Caco-2 (cell line): ENCODE results near the gene ULBP1. TPM values are rescaled to one million over a fixed set of nuclear protein-coding genes. Genes with fewer than 3 reads are reported as not detected.
"Not testable (repeated sequence)": the region's sequence is repeated elsewhere in the genome, so short reads cannot be mapped to it uniquely, and the experiment has no call there.

Experiments used
- BruUV-seq: library from RNA; stranded (reverse); fragments of 400-500 nt; replicated peaks from 2 replicates; lab custom pipeline; 2021; lab: Mats Ljungman, UMichigan
- CTCF ChIA-PET: fragments of 300-600 bp; sonication (Branson Sonifier 250); formaldehyde crosslinking; loops from one replicate; lab custom pipeline; 2022; ENCODE audit warnings: antibody characterized with exemption; lab: Charles Lee
- POLR2A ChIA-PET: fragments of 300-600 bp; sonication (Branson Sonifier 250); formaldehyde crosslinking; loops from one replicate; lab custom pipeline; 2022; ENCODE audit warnings: antibody characterized with exemption; lab: Charles Lee
- DNase-seq, 2 experiments: peaks; one replicate each; pipeline versions ENCODE4 v3.0.0 to v3.0.0-alpha.2; 2020 to 2022
- H3K27me3 ChIP-seq: replicated peaks from 2 replicates; pipeline ENCODE4 v1.6.0; 2011; ENCODE audit warnings: low read length; ENCODE audit not compliant: control insufficient read depth, insufficient read depth
- H3K36me3 ChIP-seq: 2 replicates; pipeline ENCODE4 v1.5.1; 2011; ENCODE audit warnings: low read length; ENCODE audit not compliant: control insufficient read depth, insufficient read depth
- H3K4me1 ChIP-seq: fragments of 250-450 bp; sonication (Bioruptor Pico); 2 replicates; pipeline ENCODE4 v1.5.1; 2020; ENCODE audit warnings: mild to moderate bottlenecking
- H3K4me3 ChIP-seq: 2 replicates; pipeline ENCODE4 v1.5.1; 2011; ENCODE audit warnings: low read depth, mild to moderate bottlenecking, control low read depth, low read length
- H3K9me3 ChIP-seq: fragments of 250-450 bp; sonication (Bioruptor Pico); 2 replicates; pipeline ENCODE4 v1.5.1; 2020; ENCODE audit warnings: mild to moderate bottlenecking, moderate library complexity
- H3K27ac Mint-ChIP-seq: one replicate; pipeline ENCODE4 v1.8.0; 2022; ENCODE audit warnings: mixed read lengths; ENCODE audit not compliant: unreplicated experiment
- H3K27me3 Mint-ChIP-seq: one replicate; pipeline ENCODE4 v1.8.0; 2022; ENCODE audit warnings: mixed read lengths; ENCODE audit not compliant: insufficient read depth, unreplicated experiment
- H3K36me3 Mint-ChIP-seq: one replicate; pipeline ENCODE4 v1.8.0; 2022; ENCODE audit warnings: mild to moderate bottlenecking, mixed read lengths; ENCODE audit not compliant: insufficient read depth, unreplicated experiment
- H3K4me1 Mint-ChIP-seq: one replicate; pipeline ENCODE4 v1.8.0; 2022; ENCODE audit warnings: low read depth, mixed read lengths; ENCODE audit not compliant: unreplicated experiment
- H3K4me3 Mint-ChIP-seq: one replicate; pipeline ENCODE4 v1.8.0; 2022; ENCODE audit warnings: mild to moderate bottlenecking, moderate library complexity, mixed read lengths; ENCODE audit not compliant: unreplicated experiment
- H3K9me3 Mint-ChIP-seq: one replicate; pipeline ENCODE4 v1.8.0; 2022; ENCODE audit warnings: mixed read lengths; ENCODE audit not compliant: unreplicated experiment
- intact Hi-C: fragments of 100-400 bp; cut with micrococcal nuclease; formaldehyde crosslinking; loops from one replicate; pipeline ENCODE4 v1.10.0; 2022; ENCODE audit not compliant: unreplicated experiment
- total RNA-seq: library from RNA; stranded (reverse); gene quantifications from 2 replicates; pipeline ENCODE4 v1.2.3, GENCODE V29; 2022
- TF ChIP-seq, protein P1 (sequence below), 2 experiments: fragments of 200-600 bp in 1 of 2; IDR thresholded peaks; 1 replicate in 1 of 2; 2 replicates in 1 of 2; pipeline versions ENCODE4 v1.5.1 to v1.8.0; 2011 to 2022; ENCODE audit warnings: antibody characterized with exemption in 1 of 2, control low read depth in 1 of 2, inconsistent platforms in 1 of 2, low read depth in 1 of 2, low read length in 1 of 2, mild to moderate bottlenecking in 1 of 2, moderate library complexity in 1 of 2; ENCODE audit not compliant: insufficient read depth in 1 of 2, severe bottlenecking in 1 of 2, unreplicated experiment in 1 of 2

The ULBP1 gene
- total RNA-seq, 1 experiment from 2014 or later, result 7.7 TPM

DNA sequence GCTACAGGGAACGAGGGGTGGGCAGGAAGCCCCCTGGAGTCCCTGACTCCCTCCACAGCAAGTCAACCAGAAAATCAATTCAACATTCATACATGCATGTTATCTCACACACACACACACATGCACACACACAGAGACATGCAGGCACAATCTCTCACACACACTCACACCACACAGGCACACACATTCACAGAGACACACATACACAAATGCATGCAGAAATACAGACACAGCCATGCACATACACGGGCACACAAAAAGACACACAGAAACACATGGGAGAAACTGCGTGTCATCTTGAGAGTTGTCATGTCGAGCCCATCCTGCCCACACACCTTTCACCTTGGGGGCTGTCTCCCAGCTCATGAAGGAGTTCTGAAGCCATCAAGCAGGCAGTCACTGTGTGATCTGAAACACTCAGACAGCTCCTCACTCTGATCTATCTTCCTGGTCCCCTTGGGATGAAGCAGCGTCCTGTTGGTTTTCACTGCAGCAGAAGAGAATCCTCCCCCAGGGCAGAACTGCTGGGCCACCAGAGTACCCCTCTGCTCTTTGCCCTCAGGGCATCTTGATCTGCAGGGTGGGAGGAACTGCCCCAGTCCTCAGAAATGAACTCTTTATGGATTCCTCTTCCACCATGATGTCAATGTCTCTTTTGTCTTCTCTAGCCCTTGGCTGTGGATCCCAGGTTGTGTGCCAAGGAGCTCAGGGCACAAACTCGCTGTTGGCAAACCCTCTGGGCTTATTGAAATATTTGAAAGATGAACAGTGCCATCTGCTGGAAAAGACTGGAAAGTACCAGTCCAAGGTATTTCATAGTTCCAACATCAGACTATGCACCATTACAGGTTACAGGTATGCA is 52.8 kb downstream of the ULBP1 start:
- Mint-ChIP-seq H3K9me3 (no peaks in the 10 kb centered on the region), H3K4me1 (no peaks in the 10 kb centered on the region), H3K27me3 (peaks cover 34% of the 10 kb centered on the region), H3K36me3 (no peaks in the 10 kb centered on the region), H3K27ac (no peak overlapping the region), H3K4me3 (no peak overlapping the region)
- intact Hi-C loops, result loop anchor here (1.0 to 10.0 kb wide), 4 partner anchors 51 to 292 kb away; partner anchors contain the start of gene ULBP3
- TF ChIP-seq, protein P1, sequence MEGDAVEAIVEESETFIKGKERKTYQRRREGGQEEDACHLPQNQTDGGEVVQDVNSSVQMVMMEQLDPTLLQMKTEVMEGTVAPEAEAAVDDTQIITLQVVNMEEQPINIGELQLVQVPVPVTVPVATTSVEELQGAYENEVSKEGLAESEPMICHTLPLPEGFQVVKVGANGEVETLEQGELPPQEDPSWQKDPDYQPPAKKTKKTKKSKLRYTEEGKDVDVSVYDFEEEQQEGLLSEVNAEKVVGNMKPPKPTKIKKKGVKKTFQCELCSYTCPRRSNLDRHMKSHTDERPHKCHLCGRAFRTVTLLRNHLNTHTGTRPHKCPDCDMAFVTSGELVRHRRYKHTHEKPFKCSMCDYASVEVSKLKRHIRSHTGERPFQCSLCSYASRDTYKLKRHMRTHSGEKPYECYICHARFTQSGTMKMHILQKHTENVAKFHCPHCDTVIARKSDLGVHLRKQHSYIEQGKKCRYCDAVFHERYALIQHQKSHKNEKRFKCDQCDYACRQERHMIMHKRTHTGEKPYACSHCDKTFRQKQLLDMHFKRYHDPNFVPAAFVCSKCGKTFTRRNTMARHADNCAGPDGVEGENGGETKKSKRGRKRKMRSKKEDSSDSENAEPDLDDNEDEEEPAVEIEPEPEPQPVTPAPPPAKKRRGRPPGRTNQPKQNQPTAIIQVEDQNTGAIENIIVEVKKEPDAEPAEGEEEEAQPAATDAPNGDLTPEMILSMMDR (IDR thresholded peaks at IDR 0.05; ENCODE audit: insufficient read depth in 1 of 2, low read depth in 1 of 2, low read length in 1 of 2, severe bottlenecking in 1 of 2, unreplicated experiment in 1 of 2), result peak; percentile 35 to 79
- Histone ChIP-seq H3K9me3 (no peaks in the 10 kb centered on the region), H3K36me3 (no peaks in the 10 kb centered on the region), H3K4me1 (no peaks in the 10 kb centered on the region), H3K27me3 (no peaks in the 10 kb centered on the region), H3K4me3 (no peak overlapping the region)
- BruUV-seq, result no TSS peak
- peak in 1 of 2 experiments; percentile 60 for DNase-seq
- ChIA-PET CTCF (interaction anchor here (0.6 to 1.0 kb wide), 5 partner anchors 9 to 799 kb away, joined by 3 to 5 read pairs (median 4); partner anchors contain the start of gene ULBP1), POLR2A (no interaction called here)

DNA sequence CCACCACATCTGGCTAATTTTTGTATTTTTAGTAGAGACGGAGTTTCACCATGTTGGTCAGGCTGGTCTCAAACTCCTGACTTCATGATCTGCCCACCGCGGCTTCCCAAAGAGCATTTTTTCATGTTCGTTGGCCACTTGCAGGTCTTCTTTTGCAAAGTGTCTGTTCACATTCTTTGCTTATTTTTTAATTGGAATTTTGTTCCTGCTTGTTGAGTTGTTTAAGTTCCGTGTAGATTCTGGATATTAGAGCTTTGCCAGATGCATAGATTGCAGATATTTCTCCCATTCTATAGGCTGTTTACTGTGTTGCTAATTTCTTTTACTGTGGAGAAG is 53.4 kb downstream of the ULBP1 start:
- H3K36me3 Mint-ChIP-seq, H3K4me1 ChIP-seq, H3K4me1 Mint-ChIP-seq, DNase-seq, H3K27me3 ChIP-seq, H3K36me3 ChIP-seq, H3K9me3 ChIP-seq, H3K27ac Mint-ChIP-seq, POLR2A ChIA-PET, H3K9me3 Mint-ChIP-seq, H3K4me3 ChIP-seq, H3K4me3 Mint-ChIP-seq, BruUV-seq: not testable (repeated sequence)
- H3K27me3 Mint-ChIP-seq, result peaks cover 34% of the 10 kb centered on the region
- CTCF ChIA-PET, result interaction anchor here (1.0 kb wide), 3 partner anchors 10 to 798 kb away, joined by 3 to 5 read pairs (median 4); no protein-coding TSS in a partner anchor
- intact Hi-C loops, result loop anchor here (1.0 to 10.0 kb wide), 4 partner anchors 50 to 292 kb away; partner anchors contain the start of gene ULBP3
- TF ChIP-seq, protein P1 (IDR thresholded peaks at IDR 0.05; ENCODE audit: insufficient read depth in 1 of 2, low read depth in 1 of 2, low read length in 1 of 2, severe bottlenecking in 1 of 2, unreplicated experiment in 1 of 2), result peak in 1 of 2 experiments; percentile 6

DNA sequence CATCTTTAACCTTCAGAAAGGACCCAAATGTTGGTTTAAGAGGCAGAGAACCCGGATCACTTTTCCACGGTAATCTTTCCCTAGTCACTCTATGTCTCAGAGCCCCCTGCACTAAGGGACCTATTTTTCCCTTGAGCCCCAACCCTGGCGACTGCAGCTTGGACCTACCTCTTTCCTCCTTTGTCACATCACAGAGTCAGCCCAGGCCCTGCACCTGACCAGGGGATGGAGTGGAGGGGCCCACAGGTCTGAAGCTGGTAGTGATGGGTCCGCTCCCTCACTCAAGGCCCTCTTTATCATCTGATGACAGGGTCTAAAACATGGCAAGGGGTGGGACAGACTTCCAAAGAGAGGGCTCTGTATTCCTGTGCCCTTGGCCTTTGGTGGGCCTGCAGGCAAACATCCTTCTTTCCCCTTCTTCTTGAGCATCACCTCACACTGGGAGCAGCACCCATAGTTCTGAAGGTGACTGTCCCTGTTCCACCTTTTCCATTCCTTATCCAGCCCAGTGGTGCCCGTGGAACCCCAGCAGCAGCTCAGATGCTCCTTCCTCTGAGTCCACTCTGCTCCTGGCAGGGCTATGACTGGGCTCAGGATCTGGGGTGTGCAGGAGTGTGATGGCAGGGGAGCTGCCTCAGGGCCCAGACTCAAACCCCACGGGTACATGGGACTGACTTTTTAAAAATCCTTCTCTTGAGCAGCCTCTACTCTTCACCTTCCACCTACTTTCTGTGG is 55.3 kb downstream of the ULBP1 start:
- no peak overlapping the region for H3K4me3 ChIP-seq
- Mint-ChIP-seq H3K9me3 (no peaks in the 10 kb centered on the region), H3K27me3 (peaks cover 22% of the 10 kb centered on the region), H3K36me3 (no peaks in the 10 kb centered on the region), H3K4me3 (no peak overlapping the region), H3K4me1 (no peaks in the 10 kb centered on the region), H3K27ac (no peak overlapping the region)
- ChIA-PET POLR2A (no interaction called here), CTCF (no interaction called here)
- TF ChIP-seq, protein P1 (IDR thresholded peaks at IDR 0.05; ENCODE audit: insufficient read depth in 1 of 2, low read depth in 1 of 2, low read length in 1 of 2, severe bottlenecking in 1 of 2, unreplicated experiment in 1 of 2), result no peak
- no peaks in the 10 kb centered on the region for H3K9me3 ChIP-seq
- intact Hi-C loops, result loop anchor here (5.0 to 10.0 kb wide), 2 partner anchors 48 to 294 kb away; partner anchors contain the start of gene ULBP3
- no peaks in the 10 kb centered on the region for H3K4me1 ChIP-seq
- H3K36me3 ChIP-seq, result no peaks in the 10 kb centered on the region
- BruUV-seq, result no TSS peak
- no peaks in the 10 kb centered on the region for H3K27me3 ChIP-seq
- no peak for DNase-seq

DNA sequence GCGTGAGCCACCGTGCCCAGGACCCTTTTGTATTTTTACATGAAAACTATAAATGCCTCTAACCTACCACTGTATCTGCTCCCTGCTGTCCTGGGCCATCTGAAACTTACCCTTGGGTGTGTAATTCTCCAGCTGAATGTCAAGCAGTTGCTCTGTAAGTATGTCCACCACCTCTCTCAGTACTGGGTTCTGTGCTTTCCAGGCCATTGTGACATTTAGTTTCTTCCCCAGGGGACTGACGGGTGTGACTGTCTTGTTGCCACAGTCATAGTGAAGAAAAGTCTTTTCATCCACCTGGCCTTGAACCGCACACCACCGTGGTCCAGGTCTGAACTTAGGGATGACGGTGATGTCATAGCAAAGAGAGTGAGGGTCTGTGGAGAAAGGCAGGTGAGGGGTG is 58.1 kb downstream of the ULBP1 start:
- H3K27ac Mint-ChIP-seq, H3K9me3 ChIP-seq, H3K36me3 Mint-ChIP-seq, intact Hi-C loops, H3K4me1 ChIP-seq, H3K36me3 ChIP-seq, DNase-seq, H3K27me3 Mint-ChIP-seq, H3K4me1 Mint-ChIP-seq, POLR2A ChIA-PET, H3K4me3 Mint-ChIP-seq, H3K4me3 ChIP-seq, H3K27me3 ChIP-seq, H3K9me3 Mint-ChIP-seq, BruUV-seq, CTCF ChIA-PET: not testable (repeated sequence)
